HCT116 (cell line): ENCODE results near the gene SLC46A1. TPM values are rescaled to one million over a fixed set of nuclear protein-coding genes. Genes with fewer than 3 reads are reported as not detected.

Experiments
- ATAC-seq: fragments of 200-7000 bp; cut with Tn5 transposase; 2 replicates; pipeline ENCODE4 v1.9.1; 2020; ENCODE audit warnings: mild to moderate bottlenecking, moderate library complexity
- BruUV-seq: library from RNA; stranded (reverse); fragments of 400-500 nt; replicated peaks from 2 replicates; lab custom pipeline; 2021; lab: Mats Ljungman, UMichigan
- CTCF ChIA-PET: fragments of 300-600 bp; sonication (Branson Sonifier 250); formaldehyde crosslinking; loops from one replicate; lab custom pipeline; 2021; ENCODE audit warnings: antibody characterized with exemption; lab: Charles Lee
- POLR2A ChIA-PET: fragments of 300-600, 350-600 bp; sonication (Branson Sonifier 250); formaldehyde crosslinking; loops from one replicate; lab custom pipeline; 2021; ENCODE audit warnings: antibody characterized with exemption; lab: Charles Lee
- RAD21 ChIA-PET, 2 experiments: fragments of 300-600 bp; sonication (Branson Sonifier 250); formaldehyde crosslinking; loops; one replicate each; lab custom pipeline; 2023; ENCODE audit warnings: low total read pairs in 2 of 2; ENCODE audit not compliant: uncharacterized antibody in 2 of 2, unreplicated experiment in 2 of 2, low non-redundant PET in 1 of 2; lab: Charles Lee
- DNase-seq: peaks from one replicate; pipeline ENCODE4 v3.0.0-alpha.2; 2010; ENCODE audit warnings: low read depth, low spot score
- H2AFZ ChIP-seq: fragments of 200-600 bp; shearing (Covaris generic), sonication (generic); 2 replicates; pipeline ENCODE4 v1.6.1; 2017; ENCODE audit warnings: low read depth, mixed run types, mixed read lengths, antibody characterized with exemption, low read length; ENCODE audit not compliant: poor library complexity, severe bottlenecking
- H3K27ac ChIP-seq: 2 replicates; pipeline ENCODE4 v1.5.1; 2012; ENCODE audit warnings: low read depth, low read length
- H3K27me3 ChIP-seq: fragments of 200-600 bp; sonication (generic); 2 replicates; pipeline ENCODE4 v1.6.1; 2016; ENCODE audit warnings: mixed run types, low read length, mixed read lengths; ENCODE audit not compliant: insufficient read depth
- H3K36me3 ChIP-seq, 2 experiments: fragments of 200-500 bp in 1 of 2; fragments of 200-600 bp in 1 of 2; sonication (Bioruptor generic) in 1 of 2; sonication (generic) in 1 of 2; 2 replicates each; pipeline versions ENCODE4 v1.5.1 to v1.6.1; 2014 to 2016; ENCODE audit warnings: low read length in 2 of 2, inconsistent platforms in 1 of 2, mixed read lengths in 1 of 2, mixed run types in 1 of 2; ENCODE audit not compliant: insufficient read depth in 2 of 2, control insufficient read depth in 1 of 2
- H3K4me1 ChIP-seq, 2 experiments: fragments of 200-600 bp in 1 of 2; sonication (generic) in 1 of 2; 2 replicates each; pipeline versions ENCODE4 v1.5.1 to v1.6.1; 2012 to 2017; ENCODE audit warnings: low read length in 2 of 2, inconsistent platforms in 1 of 2, mild to moderate bottlenecking in 1 of 2, mixed read lengths in 1 of 2, mixed run types in 1 of 2, moderate library complexity in 1 of 2; ENCODE audit not compliant: insufficient read depth in 2 of 2, control insufficient read depth in 1 of 2
- H3K4me2 ChIP-seq: fragments of 200-600 bp; sonication (generic); 2 replicates; pipeline ENCODE4 v1.6.1; 2017; ENCODE audit warnings: mixed run types, low read length, mixed read lengths
- H3K4me3 ChIP-seq, 2 experiments: fragments of 200-600 bp in 1 of 2; sonication (generic) in 1 of 2; replicated peaks in 1 of 2; 2 replicates each; pipeline ENCODE4 v1.5.1; 2011 to 2016; ENCODE audit warnings: low read length in 2 of 2, control low read depth in 1 of 2, low read depth in 1 of 2, mild to moderate bottlenecking in 1 of 2, mixed read lengths in 1 of 2, mixed run types in 1 of 2
- H3K79me2 ChIP-seq: fragments of 200-600 bp; sonication (generic); 2 replicates; pipeline ENCODE4 v1.6.1; 2017; ENCODE audit warnings: mild to moderate bottlenecking, mixed run types, low read length, moderate library complexity, mixed read lengths; ENCODE audit not compliant: insufficient read depth
- H3K9ac ChIP-seq: fragments of 200-600 bp; sonication (generic); 2 replicates; pipeline ENCODE4 v1.6.1; 2016; ENCODE audit warnings: low read length, mixed read lengths
- H3K9me2 ChIP-seq: fragments of 200-600 bp; sonication (generic), shearing (Covaris generic); 2 replicates; pipeline ENCODE4 v1.6.1; 2017; ENCODE audit warnings: mixed run types, mild to moderate bottlenecking, moderate library complexity; ENCODE audit not compliant: insufficient read depth
- H3K9me3 ChIP-seq, 2 experiments: fragments of 200-500 bp in 1 of 2; fragments of 200-600 bp in 1 of 2; sonication (Bioruptor generic) in 1 of 2; sonication (generic) in 1 of 2; 2 replicates each; pipeline ENCODE4 v1.6.1; 2014 to 2017; ENCODE audit warnings: low read length in 2 of 2, mixed read lengths in 2 of 2, inconsistent platforms in 1 of 2, low read depth in 1 of 2, mild to moderate bottlenecking in 1 of 2, mixed run types in 1 of 2, moderate library complexity in 1 of 2; ENCODE audit not compliant: control insufficient read depth in 1 of 2, insufficient read depth in 1 of 2
- H4K20me1 ChIP-seq: fragments of 200-600 bp; sonication (generic), shearing (Covaris generic); 2 replicates; pipeline ENCODE4 v1.6.1; 2017; ENCODE audit warnings: mixed run types, mild to moderate bottlenecking, moderate library complexity; ENCODE audit not compliant: insufficient read depth
- CBX3 ChIP-seq: IDR thresholded peaks from 2 replicates; pipeline ENCODE4 v1.6.1; 2012; ENCODE audit warnings: low read depth
- MAX ChIP-seq: IDR thresholded peaks from 2 replicates; pipeline ENCODE4 v1.6.1; 2012
- POLR2A ChIP-seq: IDR thresholded peaks from 2 replicates; pipeline ENCODE4 v1.7.0; 2011; ENCODE audit warnings: borderline replicate concordance; ENCODE audit not compliant: insufficient read depth, insufficient read length; ENCODE audit errors: extremely low read depth
- POLR2AphosphoS5 ChIP-seq: IDR thresholded peaks from 2 replicates; pipeline ENCODE4 v1.6.1; 2011; ENCODE audit warnings: mild to moderate bottlenecking, low read depth, low read length, moderate library complexity
- REST ChIP-seq: IDR thresholded peaks from 2 replicates; pipeline ENCODE4 v1.6.1; 2012; ENCODE audit warnings: low read depth
- SIN3A ChIP-seq: IDR thresholded peaks from 2 replicates; pipeline ENCODE4 v1.6.1; 2012; ENCODE audit warnings: low read depth
- TCF7L2 ChIP-seq: IDR thresholded peaks from 2 replicates; pipeline ENCODE4 v1.7.0; 2011; ENCODE audit warnings: borderline replicate concordance, inconsistent platforms; ENCODE audit not compliant: insufficient read depth, insufficient read length; ENCODE audit errors: extremely low read depth
- ZBTB33 ChIP-seq: IDR thresholded peaks from 2 replicates; pipeline ENCODE4 v1.6.1; 2011; ENCODE audit warnings: mild to moderate bottlenecking, low read length, moderate library complexity; ENCODE audit not compliant: insufficient replicate concordance; ENCODE audit errors: extremely low read depth
- intact Hi-C: fragments of 100-400 bp; cut with micrococcal nuclease; formaldehyde crosslinking; loops from 2 replicates; pipeline ENCODE4 v1.10.0; 2022
- microRNA-seq: library from miRNA; unstranded; fragments of <30 nt; microRNA quantifications from one replicate; pipeline ENCODE4, GENCODE V29; 2016; ENCODE audit warnings: borderline number of aligned reads
- total RNA-seq: library from RNA; stranded (reverse); gene quantifications from one replicate; pipeline ENCODE4 v1.2.1, GENCODE V29; 2021; ENCODE audit not compliant: unreplicated experiment

SLC46A1 gene
- total RNA-seq, 1 experiment from 2014 or later = 17.8 TPM

GRCh38 chr17:28345419-28346198 lies 60.4 kb downstream of the SLC46A1 start:
- ChIA-PET CTCF (interaction anchor here (1.0 kb wide), 1 partner anchor 9 kb away, joined by 3 read pairs; no protein-coding TSS in a partner anchor), RAD21 (no interaction called here), POLR2A (no interaction called here)
- Histone ChIP-seq H2AFZ (no peak overlapping the region), H3K4me1 (peaks cover 0 to 9% of the 10 kb centered on the region in 2 experiments; a peak in 2 of 4 replicates), H3K9ac (no peak overlapping the region), H3K4me3 (no peak overlapping the region), H3K9me2 (no peaks in the 10 kb centered on the region), H3K36me3 (peaks cover 38 to 62% of the 10 kb centered on the region in 2 experiments), H3K9me3 (no peaks in the 10 kb centered on the region), H3K27ac (no peak overlapping the region), H3K4me2 (no peak overlapping the region), H3K79me2 (no peaks in the 10 kb centered on the region), H4K20me1 (no peaks in the 10 kb centered on the region), H3K27me3 (no peaks in the 10 kb centered on the region)
- ATAC-seq = no peak
- intact Hi-C loops = no loop called here
- TF ChIP-seq POLR2AphosphoS5 = peak; percentile 41
- TF ChIP-seq POLR2A = no peak
- TF ChIP-seq ZBTB33 = no peak
- TF ChIP-seq SIN3A = no peak
- no peak for TF ChIP-seq CBX3
- no peak for TF ChIP-seq TCF7L2
- no peak for TF ChIP-seq MAX
- no peak for TF ChIP-seq REST
- BruUV-seq = no TSS peak
- no peak for DNase-seq

Small RNA genes lying within 50 kb of the gene (microRNA-seq; reads per million reads assigned to microRNA genes)
- gene MIR4723 = not detected

Other genes starting within 250 kb of the SLC46A1 start
- 55.6 TPM for gene TMEM97, start 87.0 kb downstream of the SLC46A1 start, total RNA-seq
- 21.7 TPM for gene IFT20, start 70.7 kb downstream of the SLC46A1 start, total RNA-seq
- gene TNFAIP1, start 70.5 kb downstream of the SLC46A1 start, total RNA-seq = 33.4 TPM
- gene POLDIP2, start 48.7 kb downstream of the SLC46A1 start, total RNA-seq = 78.0 TPM
- gene SEBOX, start 41.0 kb downstream of the SLC46A1 start, total RNA-seq = not detected
- 1.5 TPM for gene VTN, start 35.9 kb downstream of the SLC46A1 start, total RNA-seq
- 1.3 TPM for gene SARM1, start 34.5 kb downstream of the SLC46A1 start, total RNA-seq
- not detected for gene SLC13A2, start 67.4 kb upstream of the SLC46A1 start, total RNA-seq
- not detected for gene FOXN1, start 100.1 kb upstream of the SLC46A1 start, total RNA-seq
- gene UNC119, start 146.4 kb upstream of the SLC46A1 start, total RNA-seq = 43.2 TPM
- gene PIGS, start 165.3 kb upstream of the SLC46A1 start, total RNA-seq = 45.8 TPM
- 82.8 TPM for gene ALDOC, start 170.7 kb upstream of the SLC46A1 start, total RNA-seq
- gene SPAG5, start 192.8 kb upstream of the SLC46A1 start, total RNA-seq = 94.9 TPM
- 18.9 TPM for gene RSKR, start 208.0 kb upstream of the SLC46A1 start, total RNA-seq
- gene BLTP2, start 238.9 kb upstream of the SLC46A1 start, total RNA-seq = 140 TPM